SU-DHL-6 (cell line): ENCODE results near the gene SOX30.

Experiments
- H2AFZ ChIP-seq: fragments of 200-600 bp; sonication (generic); 2 replicates; pipeline ENCODE4 v1.6.1; 2014; ENCODE audit warnings: low read depth, mild to moderate bottlenecking, moderate library complexity, mixed read lengths, antibody characterized with exemption, low read length; ENCODE audit not compliant: severe bottlenecking
- H3F3A ChIP-seq: fragments of 200-600 bp; shearing (Covaris generic); 2 replicates; pipeline ENCODE4 v1.6.0; 2016; ENCODE audit warnings: antibody characterized with exemption, mild to moderate bottlenecking; ENCODE audit not compliant: insufficient read depth
- H3K27ac ChIP-seq: fragments of 200-600 bp; sonication (generic); 2 replicates; pipeline ENCODE4 v1.5.1; 2016; ENCODE audit warnings: low read depth, mild to moderate bottlenecking, low read length, moderate library complexity, mixed read lengths
- H3K27me3 ChIP-seq: fragments of 200-600 bp; sonication (generic), shearing (Covaris generic); 2 replicates; pipeline ENCODE4 v1.6.0; 2014; ENCODE audit warnings: mild to moderate bottlenecking, low read length
- H3K36me3 ChIP-seq: fragments of 200-600 bp; sonication (generic); 2 replicates; pipeline ENCODE4 v1.6.1; 2014; ENCODE audit warnings: mild to moderate bottlenecking, low read length, mixed read lengths
- H3K4me2 ChIP-seq: fragments of 300-600, 200-600 bp; shearing (Covaris generic), sonication (generic); 2 replicates; pipeline ENCODE4 v1.6.0; 2014; ENCODE audit warnings: low read length, low read depth, mild to moderate bottlenecking; ENCODE audit not compliant: poor library complexity, severe bottlenecking
- H3K4me3 ChIP-seq: fragments of 200-600 bp; sonication (generic); 2 replicates; pipeline ENCODE4 v1.5.1; 2014; ENCODE audit warnings: antibody characterized with exemption, low read length, mild to moderate bottlenecking, mixed read lengths; ENCODE audit not compliant: insufficient read depth, poor library complexity, severe bottlenecking
- H3K79me2 ChIP-seq: fragments of 200-600 bp; sonication (generic); 2 replicates; pipeline ENCODE4 v1.6.1; 2014; ENCODE audit warnings: mild to moderate bottlenecking, low read length, moderate library complexity; ENCODE audit not compliant: insufficient read depth
- H3K9ac ChIP-seq: fragments of 200-600 bp; sonication (generic); 2 replicates; pipeline ENCODE4 v1.7.0; 2014; ENCODE audit warnings: mild to moderate bottlenecking, low read length
- H3K9me2 ChIP-seq: fragments of 200-600 bp; sonication (generic); replicated peaks from 2 replicates; pipeline ENCODE4 v1.6.1; 2014; ENCODE audit warnings: low read length; ENCODE audit not compliant: insufficient read depth
- H3K9me3 ChIP-seq: fragments of 200-600 bp; sonication (generic); 2 replicates; pipeline ENCODE4 v1.6.1; 2014; ENCODE audit warnings: low read length, mixed read lengths; ENCODE audit not compliant: insufficient read depth
- H4K20me1 ChIP-seq: fragments of 200-600 bp; sonication (generic); 2 replicates; pipeline ENCODE4 v1.6.1; 2014; ENCODE audit warnings: low read depth, mild to moderate bottlenecking, antibody characterized with exemption, low read length, moderate library complexity, mixed read lengths
- EZH2phosphoT487 ChIP-seq: fragments of 200-600 bp; sonication (generic), shearing (Covaris generic); conservative IDR thresholded peaks from 2 replicates; pipeline ENCODE4 v1.6.1; 2018; ENCODE audit warnings: mild to moderate bottlenecking, antibody characterized with exemption, low read length, moderate library complexity, mixed read lengths
- TF ChIP-seq, protein P1 (sequence below): fragments of 200-600 bp; sonication (generic); IDR thresholded peaks from one replicate; pipeline ENCODE4 v1.5.1; 2017; ENCODE audit warnings: antibody characterized with exemption, mild to moderate bottlenecking, low read length, moderate library complexity; ENCODE audit not compliant: insufficient read depth, poor library complexity, severe bottlenecking

Gene SOX30

GRCh38 chr5:157681048-157681447 is 28.8 kb upstream of the SOX30 start:
- H3F3A ChIP-seq, result no peaks in the 10 kb centered on the region
- H3K4me2 ChIP-seq, result no peak overlapping the region
- H3K79me2 ChIP-seq, result no peaks in the 10 kb centered on the region
- H3K27me3 ChIP-seq, result no peaks in the 10 kb centered on the region
- TF ChIP-seq, protein P1, sequence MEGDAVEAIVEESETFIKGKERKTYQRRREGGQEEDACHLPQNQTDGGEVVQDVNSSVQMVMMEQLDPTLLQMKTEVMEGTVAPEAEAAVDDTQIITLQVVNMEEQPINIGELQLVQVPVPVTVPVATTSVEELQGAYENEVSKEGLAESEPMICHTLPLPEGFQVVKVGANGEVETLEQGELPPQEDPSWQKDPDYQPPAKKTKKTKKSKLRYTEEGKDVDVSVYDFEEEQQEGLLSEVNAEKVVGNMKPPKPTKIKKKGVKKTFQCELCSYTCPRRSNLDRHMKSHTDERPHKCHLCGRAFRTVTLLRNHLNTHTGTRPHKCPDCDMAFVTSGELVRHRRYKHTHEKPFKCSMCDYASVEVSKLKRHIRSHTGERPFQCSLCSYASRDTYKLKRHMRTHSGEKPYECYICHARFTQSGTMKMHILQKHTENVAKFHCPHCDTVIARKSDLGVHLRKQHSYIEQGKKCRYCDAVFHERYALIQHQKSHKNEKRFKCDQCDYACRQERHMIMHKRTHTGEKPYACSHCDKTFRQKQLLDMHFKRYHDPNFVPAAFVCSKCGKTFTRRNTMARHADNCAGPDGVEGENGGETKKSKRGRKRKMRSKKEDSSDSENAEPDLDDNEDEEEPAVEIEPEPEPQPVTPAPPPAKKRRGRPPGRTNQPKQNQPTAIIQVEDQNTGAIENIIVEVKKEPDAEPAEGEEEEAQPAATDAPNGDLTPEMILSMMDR, result no peak
- TF ChIP-seq EZH2phosphoT487, result no peak
- H2AFZ ChIP-seq, result no peak overlapping the region
- H3K9me2 ChIP-seq, result no peaks in the 10 kb centered on the region
- no peaks in the 10 kb centered on the region for H4K20me1 ChIP-seq
- H3K4me3 ChIP-seq, result no peak overlapping the region
- H3K27ac ChIP-seq, result no peak overlapping the region
- no peak overlapping the region for H3K9ac ChIP-seq
- no peaks in the 10 kb centered on the region for H3K36me3 ChIP-seq
- H3K9me3 ChIP-seq, result no peaks in the 10 kb centered on the region

- no peak overlapping the region for H3K9ac ChIP-seq
- H3K79me2 ChIP-seq, result no peaks in the 10 kb centered on the region
- no peak overlapping the region for H3K4me2 ChIP-seq
- H3K9me3 ChIP-seq, result no peaks in the 10 kb centered on the region
- no peaks in the 10 kb centered on the region for H3K36me3 ChIP-seq
- H3K4me3 ChIP-seq, result no peak overlapping the region
- H3F3A ChIP-seq, result no peaks in the 10 kb centered on the region
- no peaks in the 10 kb centered on the region for H3K27me3 ChIP-seq
- no peak overlapping the region for H3K27ac ChIP-seq
- no peak overlapping the region for H2AFZ ChIP-seq
- H3K9me2 ChIP-seq, result no peaks in the 10 kb centered on the region
- no peaks in the 10 kb centered on the region for H4K20me1 ChIP-seq
- TF ChIP-seq, protein P1, result no peak
- TF ChIP-seq EZH2phosphoT487, result no peak
These were observed 28.0 kb upstream of the SOX30 start for GRCh38 chr5:157680239-157680638.

- Histone ChIP-seq H3K27me3 (no peaks in the 10 kb centered on the region), H2AFZ (no peak overlapping the region), H3K9ac (no peak overlapping the region), H3K4me3 (no peak overlapping the region), H3K9me2 (no peaks in the 10 kb centered on the region), H3K27ac (no peak overlapping the region), H3K9me3 (no peaks in the 10 kb centered on the region), H3K4me2 (no peak overlapping the region), H4K20me1 (no peaks in the 10 kb centered on the region), H3K79me2 (no peaks in the 10 kb centered on the region), H3F3A (no peaks in the 10 kb centered on the region), H3K36me3 (no peaks in the 10 kb centered on the region)
- TF ChIP-seq, protein P1, result no peak
- TF ChIP-seq EZH2phosphoT487, result no peak
These were observed 27.6 kb upstream of the SOX30 start for GRCh38 chr5:157679801-157680200.
